Nephron (organoid): ENCODE results near the gene EDA.

Experiments used
- H3K27ac Mint-ChIP-seq, 3 experiments: 2 replicates each; pipeline ENCODE4 v1.8.0; 2020; ENCODE audit warnings: mixed read lengths in 3 of 3, mild to moderate bottlenecking in 2 of 3, moderate library complexity in 1 of 3
- H3K27me3 Mint-ChIP-seq: 2 replicates; pipeline ENCODE4 v1.8.0; 2021; ENCODE audit warnings: low read depth, mild to moderate bottlenecking, moderate library complexity, mixed read lengths
- H3K36me3 Mint-ChIP-seq: 2 replicates; pipeline ENCODE4 v1.8.0; 2020; ENCODE audit warnings: low read depth, mixed read lengths
- H3K4me1 Mint-ChIP-seq: 2 replicates; pipeline ENCODE4 v1.8.0; 2020; ENCODE audit warnings: mixed read lengths
- H3K4me3 Mint-ChIP-seq, 3 experiments: 2 replicates each; pipeline ENCODE4 v1.8.0; 2020; ENCODE audit warnings: mild to moderate bottlenecking in 3 of 3, mixed read lengths in 3 of 3, moderate library complexity in 2 of 3
- H3K9me3 Mint-ChIP-seq: 2 replicates; pipeline ENCODE4 v1.8.0; 2020; ENCODE audit warnings: mixed read lengths
- CTCF ChIP-seq, 3 experiments: fragments of 200-600 bp; sonication (generic); IDR thresholded peaks; one replicate each; pipeline ENCODE4 v1.5.0; 2021; ENCODE audit warnings: antibody characterized with exemption in 3 of 3; ENCODE audit not compliant: unreplicated experiment in 3 of 3

Gene EDA

GRCh38 chrX:70066646-70067045 lies 450.7 kb downstream of the EDA start:
- no peak overlapping the region for H3K4me3 Mint-ChIP-seq
- H3K36me3 Mint-ChIP-seq, result no peaks in the 10 kb centered on the region
- H3K9me3 Mint-ChIP-seq, result peaks cover 13% of the 10 kb centered on the region
- H3K27ac Mint-ChIP-seq, result no peak overlapping the region
- TF ChIP-seq CTCF (IDR thresholded peaks at IDR 0.05; ENCODE audit: unreplicated experiment in 3 of 3), result no peak
- no peaks in the 10 kb centered on the region for H3K4me1 Mint-ChIP-seq
- H3K27me3 Mint-ChIP-seq, result peaks cover 6% of the 10 kb centered on the region

- no peak for TF ChIP-seq CTCF (IDR thresholded peaks at IDR 0.05; ENCODE audit: unreplicated experiment in 3 of 3)
- peaks cover 7% of the 10 kb centered on the region for H3K9me3 Mint-ChIP-seq
- no peak overlapping the region for H3K27ac Mint-ChIP-seq
- no peaks in the 10 kb centered on the region for H3K4me1 Mint-ChIP-seq
- H3K36me3 Mint-ChIP-seq, result no peaks in the 10 kb centered on the region
- no peaks in the 10 kb centered on the region for H3K27me3 Mint-ChIP-seq
- no peak overlapping the region for H3K4me3 Mint-ChIP-seq
Measured at GRCh38 chrX:70079297-70079696, 463.4 kb downstream of the EDA start.

GRCh38 chrX:70079870-70080269 lies 464.0 kb downstream of the EDA start:
- Mint-ChIP-seq H3K4me3 (no peak overlapping the region), H3K36me3 (no peaks in the 10 kb centered on the region), H3K4me1 (no peaks in the 10 kb centered on the region), H3K27ac (no peak overlapping the region), H3K27me3 (no peaks in the 10 kb centered on the region), H3K9me3 (peaks cover 7% of the 10 kb centered on the region)
- no peak for TF ChIP-seq CTCF (IDR thresholded peaks at IDR 0.05; ENCODE audit: unreplicated experiment in 3 of 3)

GRCh38 chrX:70082723-70083122 lies 466.8 kb downstream of the EDA start:
- no peak for TF ChIP-seq CTCF (IDR thresholded peaks at IDR 0.05; ENCODE audit: unreplicated experiment in 3 of 3)
- H3K27ac Mint-ChIP-seq, result no peak overlapping the region
- peaks cover 5% of the 10 kb centered on the region for H3K9me3 Mint-ChIP-seq
- no peaks in the 10 kb centered on the region for H3K27me3 Mint-ChIP-seq
- H3K4me1 Mint-ChIP-seq, result peaks cover 2% of the 10 kb centered on the region
- H3K4me3 Mint-ChIP-seq, result no peak overlapping the region
- no peaks in the 10 kb centered on the region for H3K36me3 Mint-ChIP-seq

- no peak for TF ChIP-seq CTCF (IDR thresholded peaks at IDR 0.05; ENCODE audit: unreplicated experiment in 3 of 3)
- H3K9me3 Mint-ChIP-seq, result peaks cover 3% of the 10 kb centered on the region
- H3K36me3 Mint-ChIP-seq, result no peaks in the 10 kb centered on the region
- no peaks in the 10 kb centered on the region for H3K27me3 Mint-ChIP-seq
- H3K4me3 Mint-ChIP-seq, result no peak overlapping the region
- no peak overlapping the region for H3K27ac Mint-ChIP-seq
- peaks cover 12% of the 10 kb centered on the region for H3K4me1 Mint-ChIP-seq
Measured at GRCh38 chrX:70084592-70085240, 468.8 kb downstream of the EDA start.
